HFFc6 (cell line): ENCODE results near the gene HIPK4. TPM values are rescaled to one million over a fixed set of nuclear protein-coding genes. Genes with fewer than 3 reads are reported as not detected.
"Not testable (repeated sequence)": the region's sequence is repeated elsewhere in the genome, so short reads cannot be mapped to it uniquely, and the experiment has no call there.

ENCODE experiments used
- DNase-seq: peaks from one replicate; pipeline ENCODE4 v3.0.0-alpha.2; 2018
- H3K27ac Mint-ChIP-seq: 2 replicates; pipeline ENCODE4 v1.8.0; 2020; ENCODE audit warnings: mild to moderate bottlenecking, mixed read lengths
- H3K27me3 Mint-ChIP-seq: 2 replicates; pipeline ENCODE4 v1.8.0; 2021; ENCODE audit warnings: mild to moderate bottlenecking, moderate library complexity, mixed read lengths; ENCODE audit not compliant: insufficient read depth
- H3K36me3 Mint-ChIP-seq: 2 replicates; pipeline ENCODE4 v1.8.0; 2021; ENCODE audit warnings: low read depth, mixed read lengths
- H3K4me1 Mint-ChIP-seq: 2 replicates; pipeline ENCODE4 v1.8.0; 2020; ENCODE audit warnings: low read depth, mixed read lengths
- H3K4me3 Mint-ChIP-seq: 2 replicates; pipeline ENCODE4 v1.8.0; 2020; ENCODE audit warnings: mild to moderate bottlenecking, moderate library complexity, mixed read lengths
- H3K9me3 Mint-ChIP-seq: 2 replicates; pipeline ENCODE4 v1.8.0; 2020; ENCODE audit warnings: mild to moderate bottlenecking, mixed read lengths
- total RNA-seq, 6 experiments: library from RNA; stranded (reverse); fragmentation: NEBNext Ultra II Directional; extraction: Animal tissue kit (Norgen Biotek cat#: 25700); gene quantifications; 2 replicates in 1 of 6; 3 replicates in 5 of 6; pipeline ENCODE4 v1.2.3, GENCODE V29; 2021
- TF ChIP-seq, protein P1 (sequence below): fragments of 200-600 bp; sonication (generic); IDR thresholded peaks from 2 replicates; pipeline ENCODE4 v1.5.0; 2021; ENCODE audit warnings: antibody characterized with exemption, mild to moderate bottlenecking

The HIPK4 gene
- total RNA-seq, 6 experiments from 2014 or later, result 0.07 to 0.11 (median 0.10) TPM; not detected in 2

DNA sequence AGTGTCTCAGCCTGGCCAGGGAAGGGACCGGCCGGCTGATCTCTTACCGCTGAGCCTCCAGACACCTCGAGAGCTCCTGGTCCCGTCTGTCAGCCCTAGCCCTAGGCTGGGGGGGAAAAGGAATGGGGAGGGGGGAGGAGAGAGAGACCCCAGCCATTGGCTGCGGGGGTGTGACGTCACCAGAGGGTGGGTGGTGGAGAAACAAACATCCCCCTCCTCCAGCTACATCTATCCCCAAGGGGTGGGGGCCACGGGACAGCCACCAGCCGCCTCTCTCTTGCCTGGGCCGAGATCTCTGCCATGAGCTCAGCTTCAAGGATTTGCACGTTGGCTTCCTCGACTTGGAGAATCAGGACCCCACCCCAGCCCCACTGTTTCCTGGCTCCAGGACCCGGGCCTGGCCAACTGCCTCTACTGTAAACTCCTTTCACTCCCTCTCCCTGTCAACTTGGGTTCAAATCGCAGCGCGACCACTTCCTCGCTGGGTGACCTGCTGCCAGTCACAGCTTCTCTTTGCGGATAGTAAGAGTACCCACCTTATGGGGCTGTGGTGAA lies 23.4 kb upstream of the HIPK4 start, which contains the start of gene PRX:
PRX (minus strand) TSS at position 88 of the 555 bp plus-strand sequence. CDS start 5,446 bp downstream, outside the sequence.
- Mint-ChIP-seq H3K27me3 (peaks cover 4% of the 10 kb centered on the region), H3K9me3 (no peaks in the 10 kb centered on the region), H3K4me3 (no peak within 1 kb of the TSS), H3K4me1 (peaks cover 12% of the 10 kb centered on the region), H3K27ac (no peak within 1 kb of the TSS), H3K36me3 (no peaks in the 10 kb centered on the region)
- DNase-seq, result no peak
- TF ChIP-seq, protein P1, sequence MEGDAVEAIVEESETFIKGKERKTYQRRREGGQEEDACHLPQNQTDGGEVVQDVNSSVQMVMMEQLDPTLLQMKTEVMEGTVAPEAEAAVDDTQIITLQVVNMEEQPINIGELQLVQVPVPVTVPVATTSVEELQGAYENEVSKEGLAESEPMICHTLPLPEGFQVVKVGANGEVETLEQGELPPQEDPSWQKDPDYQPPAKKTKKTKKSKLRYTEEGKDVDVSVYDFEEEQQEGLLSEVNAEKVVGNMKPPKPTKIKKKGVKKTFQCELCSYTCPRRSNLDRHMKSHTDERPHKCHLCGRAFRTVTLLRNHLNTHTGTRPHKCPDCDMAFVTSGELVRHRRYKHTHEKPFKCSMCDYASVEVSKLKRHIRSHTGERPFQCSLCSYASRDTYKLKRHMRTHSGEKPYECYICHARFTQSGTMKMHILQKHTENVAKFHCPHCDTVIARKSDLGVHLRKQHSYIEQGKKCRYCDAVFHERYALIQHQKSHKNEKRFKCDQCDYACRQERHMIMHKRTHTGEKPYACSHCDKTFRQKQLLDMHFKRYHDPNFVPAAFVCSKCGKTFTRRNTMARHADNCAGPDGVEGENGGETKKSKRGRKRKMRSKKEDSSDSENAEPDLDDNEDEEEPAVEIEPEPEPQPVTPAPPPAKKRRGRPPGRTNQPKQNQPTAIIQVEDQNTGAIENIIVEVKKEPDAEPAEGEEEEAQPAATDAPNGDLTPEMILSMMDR, result no peak

GRCh38 chr19:40412866-40413265 lies 22.9 kb upstream of the HIPK4 start:
- H3K4me3 Mint-ChIP-seq, result no peak overlapping the region
- no peaks in the 10 kb centered on the region for H3K9me3 Mint-ChIP-seq
- H3K27ac Mint-ChIP-seq, result no peak overlapping the region
- DNase-seq, result no peak
- peaks cover 12% of the 10 kb centered on the region for H3K4me1 Mint-ChIP-seq
- peaks cover 4% of the 10 kb centered on the region for H3K27me3 Mint-ChIP-seq
- TF ChIP-seq, protein P1, result no peak
- H3K36me3 Mint-ChIP-seq, result no peaks in the 10 kb centered on the region

DNA sequence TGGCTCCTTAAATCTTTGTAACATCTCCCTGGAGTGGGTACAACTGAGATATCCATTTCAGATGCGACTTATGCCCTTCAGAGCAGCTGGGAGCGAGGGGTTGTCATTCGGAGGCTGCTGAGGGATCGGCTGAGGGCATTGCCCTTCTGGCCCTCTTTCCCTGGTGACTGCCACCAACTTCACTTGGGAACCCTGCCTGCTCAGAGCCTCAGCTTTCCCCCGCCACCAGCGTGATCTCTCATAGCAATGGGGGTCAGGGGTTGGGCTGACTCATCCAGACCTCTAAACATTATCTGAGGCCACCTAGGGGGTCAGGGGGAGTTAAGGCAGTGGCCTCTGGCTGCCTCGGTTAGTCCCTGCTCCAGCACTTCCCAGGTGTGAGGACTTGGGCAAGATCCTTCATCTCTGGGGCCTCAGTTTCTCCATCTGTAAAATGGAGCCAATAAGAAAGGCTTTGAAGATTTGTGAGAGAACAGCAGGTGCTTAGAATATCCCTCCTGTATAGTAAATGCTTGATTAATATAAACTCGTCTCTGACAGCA lies 22.0 kb upstream of the HIPK4 start:
- Mint-ChIP-seq H3K4me1 (peaks cover 9% of the 10 kb centered on the region), H3K36me3 (no peaks in the 10 kb centered on the region), H3K9me3 (no peaks in the 10 kb centered on the region), H3K27ac (no peak overlapping the region), H3K27me3 (peaks cover 4% of the 10 kb centered on the region), H3K4me3 (no peak overlapping the region)
- no peak for DNase-seq
- TF ChIP-seq, protein P1, result no peak

GRCh38 chr19:40411125-40411842 lies 21.3 kb upstream of the HIPK4 start:
- Mint-ChIP-seq H3K27ac (no peak overlapping the region), H3K36me3 (no peaks in the 10 kb centered on the region), H3K27me3 (no peaks in the 10 kb centered on the region; the same call in none of the 2 replicates), H3K4me1 (peaks cover 5% of the 10 kb centered on the region; the same call in 1 of the 2 replicates), H3K9me3 (no peaks in the 10 kb centered on the region), H3K4me3 (no peak overlapping the region)
- TF ChIP-seq, protein P1, result no peak
- DNase-seq, result no peak

DNA sequence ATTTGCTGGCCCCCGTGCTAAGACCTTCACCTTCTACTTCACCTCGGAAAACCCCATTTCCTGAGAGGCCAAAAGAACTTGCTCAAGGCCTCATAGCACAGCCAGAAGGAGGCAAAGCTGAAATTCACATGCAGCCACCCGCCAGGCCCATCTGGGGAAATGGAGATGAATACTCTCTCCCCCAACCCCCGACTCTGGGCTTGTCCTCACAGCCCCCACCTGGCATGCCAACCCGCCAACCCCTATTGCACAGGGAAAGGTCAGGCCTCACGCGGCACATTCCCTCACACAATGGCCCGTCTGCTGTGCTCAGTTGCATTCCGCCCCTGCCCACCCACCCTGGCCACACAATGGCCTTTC lies 20.0 kb upstream of the HIPK4 start:
- Mint-ChIP-seq H3K27ac (no peak overlapping the region), H3K36me3 (no peaks in the 10 kb centered on the region), H3K27me3 (no peaks in the 10 kb centered on the region; the same call in none of the 2 replicates), H3K4me1 (peaks cover 5% of the 10 kb centered on the region; the same call in 1 of the 2 replicates), H3K4me3 (no peak overlapping the region), H3K9me3 (no peaks in the 10 kb centered on the region)
- DNase-seq, result no peak
- TF ChIP-seq, protein P1, result no peak

DNA sequence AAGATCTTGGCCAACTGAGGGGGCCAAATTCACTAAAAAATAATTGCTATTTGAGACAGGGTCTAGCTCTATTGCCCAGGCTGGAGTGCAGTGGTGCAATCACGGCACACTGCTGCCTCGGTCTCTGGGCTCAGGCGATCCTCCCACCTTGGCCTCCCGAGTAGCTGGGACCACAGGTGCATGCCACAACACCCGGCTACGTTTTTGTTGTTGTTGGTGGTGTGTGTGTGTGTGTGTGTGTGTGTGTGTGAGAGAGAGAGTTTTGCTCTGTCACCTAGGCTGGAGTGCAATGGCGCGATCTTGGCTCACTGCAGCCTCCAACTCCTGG lies 18.6 kb upstream of the HIPK4 start:
- H3K36me3 Mint-ChIP-seq, H3K4me1 Mint-ChIP-seq, DNase-seq, H3K4me3 Mint-ChIP-seq, H3K9me3 Mint-ChIP-seq, H3K27ac Mint-ChIP-seq, H3K27me3 Mint-ChIP-seq: not testable (repeated sequence)
